GM19324 (cell line): ENCODE results near the gene AGPAT4.
"Not testable (repeated sequence)": the region's sequence is repeated elsewhere in the genome, so short reads cannot be mapped to it uniquely, and the experiment has no call there.

Experiments
- ATAC-seq: cut with Tn5 transposase; IDR thresholded peaks from one replicate; pipeline ENCODE4 v1.9.1; 2021; ENCODE audit warnings: mild to moderate bottlenecking, moderate library complexity; ENCODE audit not compliant: unreplicated experiment, low FRiP score

Gene AGPAT4

DNA sequence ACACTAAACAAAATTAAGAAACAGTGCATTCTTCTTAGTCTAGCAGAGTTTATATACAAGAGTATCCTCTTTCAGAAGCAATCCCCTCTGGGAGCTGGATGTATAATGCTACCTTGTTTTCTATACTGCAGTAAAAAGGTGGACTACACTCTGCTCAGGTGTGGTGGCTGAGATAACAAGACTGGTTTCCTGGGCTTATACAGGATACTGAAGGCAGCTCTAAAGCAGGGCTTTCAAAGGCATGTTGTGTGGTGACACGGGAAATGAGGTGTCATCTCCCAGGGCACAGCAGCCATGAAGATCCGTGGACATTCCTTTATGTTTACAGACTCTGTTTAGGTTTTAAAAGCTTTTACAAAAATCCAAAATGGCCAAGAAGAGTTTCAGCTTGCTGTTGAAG, 145.6 kb downstream of the AGPAT4 start:
- no peak for ATAC-seq

DNA sequence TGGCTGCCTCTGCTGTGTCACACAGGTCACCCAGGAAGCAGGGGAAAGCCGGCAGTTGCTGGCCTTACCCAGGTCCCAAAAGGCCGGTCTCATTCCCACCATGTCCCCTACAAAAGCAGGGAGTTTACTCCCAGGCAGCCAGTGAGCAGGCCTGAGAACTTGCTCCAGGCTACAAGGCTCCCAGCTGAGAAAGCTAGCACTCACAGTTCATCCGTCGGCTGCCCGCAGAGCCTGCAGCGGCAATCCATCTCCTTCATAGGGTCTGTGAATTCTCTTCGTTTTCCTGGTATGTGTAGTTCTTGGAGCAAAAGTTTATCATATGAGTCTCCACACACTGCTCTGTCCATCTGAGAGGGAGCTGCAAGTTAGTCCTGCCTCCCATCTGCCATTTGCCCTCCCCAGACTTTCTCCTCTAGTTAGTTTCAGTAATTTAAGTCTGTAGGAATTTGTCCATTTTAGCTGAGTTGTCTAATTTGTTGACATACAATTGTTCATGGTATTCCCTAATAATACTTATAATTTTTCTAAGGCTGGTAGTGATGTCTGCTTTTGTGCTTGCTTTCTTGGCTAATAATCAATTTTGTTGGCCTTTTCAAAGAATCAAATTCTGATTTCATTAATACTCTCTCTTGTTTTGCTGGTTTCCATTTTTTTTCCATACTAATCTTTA, 146.7 kb downstream of the AGPAT4 start:
- no peak for ATAC-seq

DNA sequence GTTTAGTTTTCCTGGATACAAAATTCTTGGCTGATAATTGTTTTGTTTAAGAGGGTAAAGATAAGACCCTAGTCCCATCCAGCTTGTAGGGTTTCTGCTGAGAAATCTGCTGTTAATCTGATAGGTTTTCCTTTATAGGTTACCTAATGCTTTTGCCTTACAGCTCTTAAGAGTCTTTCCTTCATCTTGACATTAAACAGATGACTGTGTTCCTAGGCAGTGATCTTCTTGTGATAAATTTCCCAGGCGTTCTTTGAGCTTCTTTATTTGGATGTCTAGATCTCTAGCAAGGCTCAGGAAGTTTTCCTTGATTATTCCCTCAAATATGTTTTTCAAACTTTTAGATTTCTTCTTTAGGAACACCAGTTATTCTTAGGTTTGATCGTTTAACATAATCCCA, 148.3 kb downstream of the AGPAT4 start:
- ATAC-seq = no peak

DNA sequence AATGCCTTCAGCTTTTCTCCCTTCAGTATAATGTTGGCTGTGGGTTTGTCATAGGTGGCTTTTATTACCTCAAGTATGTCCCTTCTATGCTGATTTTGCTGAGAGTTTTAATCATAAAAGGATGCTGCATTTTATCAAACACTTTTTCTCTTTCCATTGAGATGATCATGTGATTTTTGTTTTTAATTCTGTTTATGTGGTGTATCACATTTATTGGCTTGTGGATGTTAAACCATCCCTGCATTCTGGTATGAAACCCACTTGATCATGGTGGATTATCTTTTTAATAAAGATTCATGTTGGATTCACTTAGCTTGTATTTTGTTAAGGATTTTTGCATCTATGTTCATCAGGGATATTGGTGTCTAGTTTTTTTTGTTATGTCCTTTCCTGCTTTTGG, 150.5 kb downstream of the AGPAT4 start:
- ATAC-seq = not testable (repeated sequence)

DNA sequence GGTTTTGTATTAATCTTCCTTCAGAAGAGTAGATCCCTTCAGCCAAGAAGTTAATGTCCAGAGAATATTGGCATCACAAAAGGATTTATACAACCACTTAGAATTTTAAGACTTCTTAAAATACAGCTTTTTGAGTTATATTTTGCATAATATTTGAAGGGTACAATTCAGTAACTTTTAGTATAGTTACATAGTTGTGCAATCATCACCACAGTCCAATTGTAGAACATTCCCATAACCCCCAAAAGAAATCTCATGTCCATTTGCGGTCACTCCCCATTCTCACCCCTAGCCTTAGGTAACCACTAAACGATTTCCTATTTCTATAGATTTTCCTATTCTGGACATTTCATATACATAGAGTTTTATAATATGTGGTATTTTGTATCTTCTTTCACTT, 155.9 kb downstream of the AGPAT4 start:
- ATAC-seq = no peak

DNA sequence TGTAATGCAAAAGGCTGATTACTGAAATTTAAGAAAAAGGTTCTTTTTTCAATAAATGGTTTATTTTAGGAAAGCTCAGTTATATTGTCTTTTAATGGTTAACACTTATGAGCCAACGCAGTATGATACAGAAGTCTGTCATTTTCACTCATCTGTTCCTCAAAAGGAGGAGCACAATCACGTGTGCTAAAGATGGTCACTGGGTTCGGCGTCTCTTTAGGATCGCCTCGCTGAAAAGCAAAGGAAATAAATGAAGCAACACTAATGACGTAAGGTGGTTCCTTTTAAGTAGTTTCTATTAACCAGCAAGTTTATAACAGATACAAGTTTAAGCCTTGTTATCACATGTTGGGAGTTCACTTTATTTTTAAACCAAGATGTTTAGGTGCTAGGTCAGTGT, 156.6 kb downstream of the AGPAT4 start:
- ATAC-seq = no peak

DNA sequence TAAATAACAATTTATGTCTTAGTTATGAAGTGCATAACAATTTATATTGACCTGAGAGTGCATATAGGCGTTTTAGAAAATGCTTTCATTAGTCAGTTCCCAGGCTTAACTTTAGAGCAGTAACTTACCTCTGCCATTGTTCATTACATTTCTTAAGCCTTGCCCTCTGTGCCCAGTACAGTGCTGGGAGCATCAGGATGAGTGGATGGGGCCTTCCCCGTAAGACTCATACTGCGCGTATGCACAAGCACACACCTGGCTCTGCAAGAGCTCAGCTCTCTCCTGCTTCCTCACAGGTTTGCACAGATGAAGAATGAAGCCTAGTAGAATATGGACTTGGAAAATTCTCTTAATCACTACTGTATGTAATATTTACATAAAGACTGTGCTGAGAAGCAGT, 157.3 kb downstream of the AGPAT4 start:
- ATAC-seq = no peak

DNA sequence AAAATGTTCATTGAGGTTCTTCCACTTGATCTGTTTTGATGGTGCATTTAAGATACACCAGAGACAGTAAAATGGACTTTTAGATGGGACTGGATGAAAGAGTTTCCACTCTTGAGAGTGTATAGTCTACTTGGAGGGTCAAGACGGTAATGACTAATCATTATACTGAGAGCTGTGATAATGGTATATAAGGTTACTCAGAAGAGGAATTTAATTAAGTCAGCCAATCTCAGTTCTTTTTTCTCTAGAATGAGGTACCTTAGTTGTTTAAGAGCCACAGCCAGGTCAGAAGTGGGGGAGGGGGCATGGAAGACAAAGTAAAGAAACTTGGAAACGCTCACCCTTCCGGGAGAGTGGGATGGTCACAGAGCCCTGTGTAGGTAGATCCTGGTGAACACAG, 158.4 kb downstream of the AGPAT4 start:
- no peak for ATAC-seq

DNA sequence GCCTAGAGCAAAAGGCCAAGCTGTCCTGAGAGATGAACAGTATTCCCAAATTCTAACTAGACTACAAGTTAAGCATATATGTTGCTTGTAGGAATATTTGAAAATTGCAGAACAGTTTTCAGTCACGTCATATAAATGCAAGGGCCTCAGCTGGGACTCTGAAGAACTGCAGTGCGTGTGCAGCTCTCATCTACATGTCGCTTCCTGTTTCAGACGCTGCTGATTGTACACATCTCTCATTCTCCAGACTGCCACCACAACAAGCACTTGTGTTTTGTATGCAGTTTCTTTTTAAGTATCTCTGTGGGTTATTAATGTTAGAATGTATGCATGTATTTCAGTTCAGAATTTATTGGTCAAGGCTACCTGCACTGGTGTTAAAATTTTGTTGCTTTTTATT, 162.6 kb downstream of the AGPAT4 start:
- no peak for ATAC-seq

DNA sequence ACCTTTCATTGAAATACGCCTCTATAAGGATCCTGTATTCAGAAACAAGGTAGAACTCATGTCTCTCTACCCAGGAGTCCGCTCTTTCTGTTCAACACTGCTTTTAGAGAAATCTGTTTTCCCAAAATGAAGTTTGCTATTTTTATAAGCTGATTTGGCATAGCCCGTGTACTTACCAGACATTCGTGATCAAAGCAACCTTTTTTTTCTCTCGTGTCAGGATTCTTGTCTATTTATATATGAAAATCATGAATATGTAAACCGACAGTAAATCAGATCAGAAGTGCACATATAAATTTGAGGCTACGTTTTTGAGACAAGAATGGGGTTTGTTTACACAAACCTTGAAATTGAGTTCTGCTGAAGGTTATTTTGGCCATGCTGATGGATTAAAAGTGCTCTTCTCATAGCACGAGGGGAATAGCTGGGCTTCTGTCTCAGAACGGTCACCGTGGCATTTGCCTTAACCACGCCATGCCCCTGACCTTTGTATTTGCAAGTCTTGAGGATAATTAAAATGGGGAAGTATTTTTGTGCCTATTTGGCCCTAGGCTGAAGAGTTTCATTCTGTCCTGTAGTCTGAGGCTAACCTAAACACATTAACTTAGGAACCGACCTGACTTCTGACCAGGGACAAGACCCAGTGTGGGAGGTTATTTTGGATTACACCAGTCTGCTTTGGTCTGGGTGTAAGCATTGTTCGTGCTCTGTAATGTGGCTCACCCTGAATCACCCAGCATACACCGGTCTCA, 163.7 kb downstream of the AGPAT4 start:
- no peak for ATAC-seq

DNA sequence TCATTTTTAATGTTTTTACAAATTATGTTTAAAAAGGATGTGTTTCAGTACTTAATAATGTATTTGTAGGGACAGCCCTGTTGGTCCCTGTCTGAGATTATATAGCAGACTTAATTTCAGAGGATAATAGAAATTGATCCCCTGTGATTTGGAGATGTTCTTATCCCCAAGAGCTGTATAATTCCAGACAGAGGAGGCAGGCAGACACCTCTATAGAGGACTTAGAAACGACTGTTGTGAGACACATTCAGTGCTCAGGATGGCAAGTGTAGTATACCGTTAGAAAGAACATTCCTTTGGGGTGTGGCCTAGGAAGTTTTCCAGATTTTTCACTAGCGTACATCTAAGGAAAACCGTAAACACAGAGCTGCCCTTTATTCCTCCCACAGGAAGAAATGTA, 164.5 kb downstream of the AGPAT4 start:
- no peak for ATAC-seq

DNA sequence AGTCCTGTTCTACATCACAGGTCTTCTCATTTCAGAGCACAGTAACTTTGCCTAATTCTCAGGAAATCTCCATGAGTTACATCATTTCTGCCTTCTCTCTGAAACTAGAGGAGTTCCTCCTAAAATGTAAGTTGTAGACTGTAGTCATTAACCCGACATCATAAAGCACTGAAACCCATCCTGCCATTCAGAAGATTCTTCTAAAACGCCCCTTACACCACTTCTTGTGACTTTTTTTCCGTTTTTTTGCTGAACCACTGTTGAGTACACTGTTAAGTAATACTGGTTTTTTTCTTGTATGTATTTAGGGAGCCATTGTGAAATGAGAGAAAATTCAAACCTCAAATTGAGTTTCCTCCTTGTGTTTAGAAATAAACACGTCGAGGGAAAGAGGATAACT, 164.9 kb downstream of the AGPAT4 start:
- ATAC-seq = no peak

DNA sequence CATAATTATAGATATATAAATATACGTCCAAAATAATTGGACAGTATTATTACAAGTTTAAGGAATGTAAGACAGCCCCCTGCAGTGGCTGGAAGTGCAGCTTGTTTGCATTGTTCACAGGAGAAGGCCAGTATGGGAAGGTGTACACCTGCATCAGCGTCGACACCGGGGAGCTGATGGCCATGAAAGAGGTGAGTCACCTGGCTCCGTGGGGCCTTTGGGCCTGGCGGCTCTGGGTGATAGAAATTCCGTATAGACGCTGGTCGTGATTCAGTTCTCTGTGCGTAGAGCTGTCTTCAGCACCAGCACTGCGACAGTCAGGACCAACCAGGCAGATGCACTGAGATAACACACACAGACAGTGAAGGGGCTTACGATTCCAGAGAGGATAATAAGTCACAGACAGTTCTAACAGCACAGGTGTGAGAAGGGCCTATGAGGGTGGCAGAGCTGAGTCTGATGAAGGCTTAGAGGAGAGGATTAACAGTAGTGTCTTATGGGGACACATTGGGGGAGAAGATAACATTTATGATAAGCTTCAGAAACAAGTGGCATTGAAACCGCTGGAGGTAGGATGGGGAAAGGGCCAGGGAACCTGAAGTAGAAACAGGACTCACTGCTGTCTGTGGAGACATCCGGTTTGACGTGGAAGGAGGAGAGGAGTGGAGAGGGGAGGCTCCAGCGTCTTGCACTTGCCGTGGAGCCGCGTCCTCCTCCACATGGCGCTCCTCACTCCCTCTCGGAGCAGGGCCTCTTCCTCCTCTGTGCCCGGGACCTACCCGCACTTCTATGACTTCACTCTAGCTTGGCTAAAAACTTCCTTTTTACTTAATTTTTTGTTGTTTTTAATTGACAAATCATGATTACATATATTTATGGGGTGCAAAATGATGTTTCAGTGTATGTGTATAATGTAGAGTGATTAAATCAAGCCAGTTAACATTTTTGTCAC, 165.8 kb downstream of the AGPAT4 start:
- no peak for ATAC-seq

DNA sequence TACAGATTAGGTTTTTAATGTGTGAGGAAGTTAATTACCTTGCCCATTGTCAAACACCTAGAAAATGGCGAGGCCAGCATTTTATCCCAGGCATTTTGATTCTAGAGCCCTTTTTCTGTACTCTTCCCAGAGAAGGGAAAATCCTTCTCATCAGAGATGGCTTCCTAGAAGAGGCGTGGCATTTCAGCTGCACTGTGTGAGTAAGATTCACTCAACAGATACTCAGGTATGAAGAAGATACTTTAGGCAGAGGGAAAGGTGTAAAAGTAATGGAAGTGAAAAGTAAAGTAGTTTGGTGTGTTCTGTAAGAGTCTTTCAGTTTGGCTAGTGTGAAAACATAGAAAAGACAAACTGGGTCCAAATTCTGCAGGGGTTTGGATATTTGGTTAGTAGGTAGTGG, 168.5 kb downstream of the AGPAT4 start:
- ATAC-seq = no peak

DNA sequence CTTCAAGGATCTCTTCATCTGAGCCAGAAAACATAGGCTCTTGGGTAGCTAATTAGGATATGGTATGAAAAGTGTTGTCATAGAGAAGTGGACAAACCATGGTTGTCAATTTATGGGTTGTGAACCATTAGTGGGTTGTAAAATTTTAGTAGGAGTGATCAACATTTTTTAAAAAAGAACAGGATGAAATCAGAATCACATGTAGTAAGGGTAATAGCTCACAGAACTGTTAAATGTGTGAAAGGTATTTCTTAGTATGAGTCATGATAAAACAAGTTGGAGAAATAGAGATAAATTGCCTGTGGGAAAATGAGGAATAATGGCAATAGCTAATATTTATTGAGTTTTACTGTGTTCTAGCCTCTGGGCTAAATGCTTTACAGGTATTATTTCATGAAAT, 168.9 kb downstream of the AGPAT4 start:
- no peak for ATAC-seq

DNA sequence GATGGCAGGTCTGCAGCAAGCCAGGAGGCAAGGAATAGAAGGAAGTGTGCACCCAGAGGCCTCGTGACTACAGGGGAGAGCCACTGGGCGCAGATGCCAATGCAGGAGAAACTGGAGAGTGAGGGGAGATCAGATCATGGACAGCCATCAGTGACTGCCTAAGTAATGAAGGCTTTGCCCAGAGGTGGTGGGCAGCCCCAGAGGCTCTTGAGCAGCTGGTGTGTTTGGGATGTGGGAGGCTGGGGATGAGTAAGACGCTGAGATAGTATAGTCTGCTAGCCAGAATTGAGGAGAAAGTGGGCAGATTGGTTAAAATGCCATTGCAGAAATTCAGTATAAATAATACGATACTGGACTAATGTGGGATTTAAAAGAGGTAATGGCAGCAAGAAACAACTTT, 170.4 kb downstream of the AGPAT4 start:
- no peak for ATAC-seq

DNA sequence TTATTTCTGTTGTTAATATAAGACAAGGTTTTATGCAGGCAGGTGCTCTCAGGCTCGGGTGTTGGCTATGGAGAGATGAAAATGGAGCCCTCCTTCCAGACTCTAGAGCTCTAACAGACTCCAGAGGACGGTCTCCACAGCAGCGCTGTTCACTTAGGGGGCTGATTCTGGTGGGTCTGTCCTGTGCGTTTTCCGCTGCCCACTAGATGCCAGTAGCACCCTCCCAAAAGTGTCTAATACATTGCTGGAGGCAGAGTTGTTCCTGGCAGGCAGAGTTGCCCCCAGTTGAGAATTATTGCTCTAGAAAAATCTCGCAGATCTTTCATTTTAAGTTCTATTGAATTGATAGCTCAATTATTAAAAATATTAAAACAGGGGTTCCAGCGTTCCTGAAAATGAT, 172.3 kb downstream of the AGPAT4 start:
- ATAC-seq = no peak

DNA sequence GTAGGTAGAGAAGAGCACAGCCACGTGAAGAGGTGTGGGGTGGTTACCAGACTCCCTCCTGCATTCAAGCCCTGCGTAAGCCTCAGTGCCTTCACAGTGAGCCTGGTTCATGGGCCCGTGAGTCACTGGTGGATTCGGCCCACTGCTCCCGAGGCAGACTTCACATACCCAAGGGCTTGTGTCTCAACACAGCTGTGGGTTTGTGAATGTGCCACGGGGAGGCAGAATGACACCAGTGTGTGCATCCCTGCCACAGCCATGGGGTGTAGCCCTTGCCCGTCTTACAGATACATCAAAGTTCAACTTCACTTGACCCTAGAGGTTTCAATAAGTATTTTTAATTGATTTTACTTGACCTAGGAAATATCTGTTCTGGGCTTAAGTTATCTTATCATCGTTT, 173.8 kb downstream of the AGPAT4 start:
- ATAC-seq = no peak

DNA sequence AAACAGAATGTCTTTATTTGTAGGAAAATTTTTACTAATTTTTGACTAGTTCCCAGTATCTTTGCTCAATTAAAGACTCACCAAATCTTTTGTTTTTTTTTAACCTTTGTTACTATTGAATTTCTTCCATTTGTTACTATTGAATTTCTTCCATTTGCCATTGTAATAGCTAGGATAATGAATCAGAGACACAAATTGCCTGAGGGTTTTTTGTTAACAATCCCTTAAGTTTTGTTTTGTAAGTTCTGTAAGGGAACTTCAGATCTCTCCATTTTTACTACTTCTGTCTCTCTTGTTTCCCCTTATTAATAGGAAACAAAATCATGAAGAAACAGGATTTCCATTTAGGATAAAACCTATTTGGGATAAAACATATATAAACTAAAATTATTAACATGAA, 177.9 kb downstream of the AGPAT4 start:
- ATAC-seq = no peak

DNA sequence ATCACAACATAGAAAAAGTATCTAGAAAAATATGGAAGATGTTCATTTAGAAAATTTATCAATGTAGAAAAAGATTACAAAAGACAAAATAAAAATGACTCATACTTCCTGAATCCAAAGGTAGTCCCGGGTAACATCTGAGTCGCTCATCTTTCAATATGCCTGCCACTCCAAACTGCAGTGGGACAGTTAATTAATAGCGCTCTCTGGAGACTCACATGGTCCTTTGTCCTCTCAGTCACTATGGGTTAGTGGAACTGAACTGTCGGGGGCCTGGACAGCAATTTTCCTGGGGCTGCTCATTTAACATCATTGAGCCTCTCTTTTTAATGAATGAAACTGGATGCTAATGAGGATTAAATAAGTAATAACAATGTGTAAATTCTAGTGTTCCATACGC, 178.9 kb downstream of the AGPAT4 start:
- no peak for ATAC-seq

DNA sequence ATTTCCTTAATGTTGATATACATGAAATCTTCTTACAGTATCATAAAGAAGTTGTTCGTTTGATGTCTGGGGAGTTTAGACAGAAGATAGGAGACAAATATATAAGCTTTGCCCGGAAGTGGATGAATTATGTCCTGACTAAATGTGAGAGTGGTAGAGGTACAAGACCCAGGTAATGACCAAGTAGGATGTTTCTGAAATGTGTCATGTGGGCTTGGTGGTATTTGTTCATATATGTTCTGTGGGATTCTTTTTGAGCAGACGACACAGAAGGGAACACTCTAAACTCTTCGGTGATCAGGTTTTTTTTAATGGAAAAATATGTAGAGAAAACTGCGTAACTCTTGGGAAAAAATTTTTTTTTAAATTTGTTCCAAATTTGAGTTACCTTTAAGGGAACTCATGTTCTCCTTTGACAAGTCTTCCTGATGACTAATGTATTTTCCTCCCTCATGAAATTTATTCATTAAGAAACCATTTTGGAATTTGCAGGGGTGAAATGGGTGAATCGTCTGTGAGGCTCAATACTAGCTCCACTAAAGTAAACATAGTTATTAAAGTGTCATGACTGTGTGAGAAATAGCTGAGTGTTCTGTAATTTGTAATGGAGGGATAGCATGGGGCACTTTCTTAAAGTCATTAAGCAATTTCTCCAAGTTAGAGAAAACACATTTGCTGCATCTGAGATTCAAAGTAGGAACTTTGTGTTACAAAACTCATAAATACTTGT, 181.7 kb downstream of the AGPAT4 start:
- no peak for ATAC-seq
